PC-9 (cell line): ENCODE measurements around the gene NT5C2. TPM values are rescaled to one million over a fixed set of nuclear protein-coding genes. Genes with fewer than 3 reads are reported as not detected.

Experiments used
- BruUV-seq: library from RNA; stranded (reverse); fragments of 400-500 nt; replicated peaks from 2 replicates; lab custom pipeline; 2021; lab: Mats Ljungman, UMichigan
- CTCF ChIA-PET: fragments of 300-600 bp; sonication (Branson Sonifier 250); formaldehyde crosslinking; loops from one replicate; lab custom pipeline; 2022; ENCODE audit warnings: antibody characterized with exemption; lab: Charles Lee
- POLR2A ChIA-PET: fragments of 300-600 bp; sonication (Branson Sonifier 250); formaldehyde crosslinking; loops from one replicate; lab custom pipeline; 2022; ENCODE audit warnings: antibody characterized with exemption; ENCODE audit not compliant: unreplicated experiment; lab: Charles Lee
- DNase-seq, 2 experiments: peaks; one replicate each; pipeline versions ENCODE4 v3.0.0 to v3.0.0-alpha.2; 2015 to 2022; ENCODE audit warnings: mixed read lengths in 1 of 2
- H2AFZ ChIP-seq: fragments of 200-600 bp; sonication (generic); 2 replicates; pipeline ENCODE4 v1.8.1; 2017; ENCODE audit warnings: antibody characterized with exemption
- H3F3A ChIP-seq: fragments of 200-600 bp; sonication (generic); 2 replicates; pipeline ENCODE4 v1.8.1; 2017; ENCODE audit warnings: antibody characterized with exemption, mild to moderate bottlenecking, low read depth; ENCODE audit not compliant: insufficient read depth
- H3K27ac ChIP-seq: fragments of 200-600 bp; sonication (generic); 2 replicates; pipeline ENCODE4 v1.6.1; 2016; ENCODE audit warnings: mixed run types
- H3K27me3 ChIP-seq: fragments of 200-600 bp; sonication (generic); 2 replicates; pipeline ENCODE4 v1.6.1; 2016; ENCODE audit warnings: low read depth, mixed run types; ENCODE audit not compliant: insufficient read depth
- H3K36me3 ChIP-seq: fragments of 200-600 bp; sonication (generic); 2 replicates; pipeline ENCODE4 v1.6.1; 2016; ENCODE audit warnings: low read depth, mixed run types
- H3K4me1 ChIP-seq: fragments of 200-600 bp; sonication (generic); replicated peaks from 2 replicates; pipeline ENCODE4 v1.6.1; 2016; ENCODE audit warnings: mixed run types; ENCODE audit not compliant: insufficient read depth
- H3K4me2 ChIP-seq: fragments of 200-600 bp; sonication (generic); 2 replicates; pipeline ENCODE4 v1.6.1; 2017; ENCODE audit warnings: mixed run types
- H3K4me3 ChIP-seq: fragments of 200-600 bp; sonication (generic); 2 replicates; pipeline ENCODE4 v1.6.1; 2016; ENCODE audit warnings: mixed run types
- H3K79me2 ChIP-seq: fragments of 200-600 bp; sonication (generic); 2 replicates; pipeline ENCODE4 v1.6.1; 2017; ENCODE audit warnings: low read depth, mixed run types
- H3K9me2 ChIP-seq: fragments of 200-600 bp; sonication (generic); 2 replicates; pipeline ENCODE4 v1.8.1; 2017; ENCODE audit warnings: mild to moderate bottlenecking; ENCODE audit not compliant: insufficient read depth
- H3K9me3 ChIP-seq: fragments of 200-600 bp; sonication (generic); 2 replicates; pipeline ENCODE4 v1.8.1; 2016; ENCODE audit warnings: low read depth; ENCODE audit not compliant: insufficient read depth
- H4K20me1 ChIP-seq: fragments of 200-600 bp; sonication (generic); 2 replicates; pipeline ENCODE4 v1.8.1; 2017; ENCODE audit not compliant: insufficient read depth
- CTCF ChIP-seq: fragments of 200-600 bp; sonication (generic); conservative IDR thresholded peaks from 2 replicates; pipeline ENCODE4 v1.6.1; 2017; ENCODE audit warnings: mixed run types, antibody characterized with exemption, mild to moderate bottlenecking, moderate library complexity
- EZH2 ChIP-seq: fragments of 200-600 bp; sonication (generic); IDR thresholded peaks from 2 replicates; pipeline ENCODE4 v1.8.0; 2017; ENCODE audit warnings: antibody characterized with exemption, low read depth
- intact Hi-C: fragments of 100-400 bp; cut with micrococcal nuclease; formaldehyde crosslinking; loops from one replicate; pipeline ENCODE4 v1.10.0; 2022; ENCODE audit not compliant: unreplicated experiment
- total RNA-seq: library from RNA; stranded (reverse); gene quantifications from 2 replicates; pipeline ENCODE4 v1.2.3, GENCODE V29; 2021

NT5C2 gene
- total RNA-seq, 1 experiment from 2014 or later: 67.9 TPM

- Histone ChIP-seq H3K27me3 (no peaks in the 10 kb centered on the region), H4K20me1 (no peaks in the 10 kb centered on the region), H3K9me2 (no peaks in the 10 kb centered on the region), H3F3A (no peaks in the 10 kb centered on the region), H3K9me3 (no peaks in the 10 kb centered on the region), H3K4me3 (no peak overlapping the region), H3K79me2 (no peaks in the 10 kb centered on the region), H3K36me3 (no peaks in the 10 kb centered on the region), H3K4me1 (no peaks in the 10 kb centered on the region), H3K4me2 (no peak overlapping the region), H2AFZ (no peak overlapping the region), H3K27ac (no peak overlapping the region)
- no peak for TF ChIP-seq EZH2
- no peak for TF ChIP-seq CTCF
- no TSS peak for BruUV-seq
- POLR2A ChIA-PET: no interaction called here
- CTCF ChIA-PET: no interaction called here
- DNase-seq: no peak
- intact Hi-C loops: no loop called here
These were observed 135.0 kb downstream of the NT5C2 start for GRCh38 chr10:103058034-103058433.

- TF ChIP-seq EZH2 (no peak), CTCF (no peak)
These were observed 138.0 kb downstream of the NT5C2 start for GRCh38 chr10:103055105-103055504.

GRCh38 chr10:103054621-103055020, 138.5 kb downstream of the NT5C2 start:
- no peak for DNase-seq
- BruUV-seq: no TSS peak
- no peaks in the 10 kb centered on the region for H3K27me3 ChIP-seq
- H3K9me3 ChIP-seq: no peaks in the 10 kb centered on the region
- no peak overlapping the region for H3K27ac ChIP-seq
- no peaks in the 10 kb centered on the region for H3K9me2 ChIP-seq
- intact Hi-C loops: no loop called here
- no peaks in the 10 kb centered on the region for H3K36me3 ChIP-seq
- H3F3A ChIP-seq: no peaks in the 10 kb centered on the region
- CTCF ChIA-PET: no interaction called here
- H4K20me1 ChIP-seq: no peaks in the 10 kb centered on the region
- TF ChIP-seq EZH2: no peak
- TF ChIP-seq CTCF: no peak
- POLR2A ChIA-PET: no interaction called here
- H2AFZ ChIP-seq: no peak overlapping the region
- H3K79me2 ChIP-seq: no peaks in the 10 kb centered on the region
- H3K4me3 ChIP-seq: no peak overlapping the region
- no peaks in the 10 kb centered on the region for H3K4me1 ChIP-seq
- no peak overlapping the region for H3K4me2 ChIP-seq

More at GRCh38 chr10:103055105-103055504, 138.0 kb downstream of the NT5C2 start:
- H3K9me2 ChIP-seq: no peaks in the 10 kb centered on the region
- no peaks in the 10 kb centered on the region for H3K27me3 ChIP-seq
- H2AFZ ChIP-seq: no peak overlapping the region
- H3K9me3 ChIP-seq: no peaks in the 10 kb centered on the region
- no peak overlapping the region for H3K4me2 ChIP-seq
- DNase-seq: no peak
- intact Hi-C loops: no loop called here
- no peak overlapping the region for H3K27ac ChIP-seq
- ChIA-PET CTCF (no interaction called here), POLR2A (no interaction called here)
- H3K4me3 ChIP-seq: no peak overlapping the region
- H3K4me1 ChIP-seq: no peaks in the 10 kb centered on the region
- no peaks in the 10 kb centered on the region for H4K20me1 ChIP-seq
- BruUV-seq: no TSS peak
- no peaks in the 10 kb centered on the region for H3F3A ChIP-seq
- H3K36me3 ChIP-seq: no peaks in the 10 kb centered on the region
- no peaks in the 10 kb centered on the region for H3K79me2 ChIP-seq
